GM12878 (cell line): ENCODE measurements around the gene PAOX. TPM values are rescaled to one million over a fixed set of nuclear protein-coding genes. Genes with fewer than 3 reads are reported as not detected.

ENCODE experiments used
- BCL11A ChIP-seq: IDR thresholded peaks from 2 replicates; pipeline ENCODE4 v1.6.1; 2011; ENCODE audit warnings: low read depth, low read length
- BCL3 ChIP-seq: IDR thresholded peaks from 2 replicates; pipeline ENCODE4 v1.6.1; 2011; ENCODE audit warnings: borderline replicate concordance, low read depth, mild to moderate bottlenecking, moderate library complexity, low read length; ENCODE audit not compliant: insufficient read depth, poor library complexity, severe bottlenecking
- BMI1 ChIP-seq: fragments of 450-650 bp; IDR thresholded peaks from 2 replicates; pipeline ENCODE4 v1.6.1; 2016; ENCODE audit warnings: mild to moderate bottlenecking, moderate library complexity, borderline replicate concordance
- E4F1 ChIP-seq: fragments of 450-650 bp; IDR thresholded peaks from 2 replicates; pipeline ENCODE4 v1.6.1; 2018; ENCODE audit warnings: borderline replicate concordance, mild to moderate bottlenecking; ENCODE audit not compliant: partially characterized antibody
- IRF5 ChIP-seq: fragments of 450-650 bp; IDR thresholded peaks from 2 replicates; pipeline ENCODE4 v1.6.1; 2017; ENCODE audit warnings: borderline replicate concordance
- JUND ChIP-seq: IDR thresholded peaks from 2 replicates; pipeline ENCODE4 v1.6.1; 2012; ENCODE audit warnings: low read depth, mild to moderate bottlenecking, low read length, improper control_type of control experiment, moderate library complexity
- NFXL1 ChIP-seq: fragments of 450-650 bp; IDR thresholded peaks from 2 replicates; pipeline ENCODE4 v1.6.1; 2017; ENCODE audit warnings: antibody characterized with exemption, mild to moderate bottlenecking, borderline replicate concordance
- NKRF ChIP-seq: fragments of 450-650 bp; conservative IDR thresholded peaks from 2 replicates; pipeline ENCODE4 v1.6.1; 2017; ENCODE audit warnings: mild to moderate bottlenecking, moderate library complexity
- SMAD5 ChIP-seq: IDR thresholded peaks from 2 replicates; pipeline ENCODE4 v1.6.1; 2016; ENCODE audit warnings: antibody characterized with exemption, low read depth
- STAT3 ChIP-seq: IDR thresholded peaks from 2 replicates; pipeline ENCODE4 v1.6.1; 2011; ENCODE audit warnings: low read depth, low read length, improper control_type of control experiment
- ZBTB11 ChIP-seq: fragments of 450-650 bp; formaldehyde crosslinking; IDR thresholded peaks from 2 replicates; pipeline ENCODE4 v1.5.0; 2022; ENCODE audit warnings: mild to moderate bottlenecking, missing genetic modification characterization
- ZNF274 ChIP-seq: IDR thresholded peaks from one replicate; pipeline ENCODE4 v1.8.0; 2011; ENCODE audit not compliant: insufficient read length, insufficient read depth
- polyA plus RNA-seq, 11 experiments: library from polyadenylated mRNA; depleted of rRNA in 4 of 11; unstranded in 6 of 11; stranded (reverse) in 5 of 11; fragments of >200 nt; fragmentation: Nextera tagmentation in 4 of 11; fragmentation: Illumina TruSeq in 1 of 11; extraction: Ambion mirVana in 4 of 11; extraction: Trizol in 1 of 11; gene quantifications; 1 replicate in 1 of 11; 2 replicates in 10 of 11; pipeline versions ENCODE4 v1.2.1 to v1.2.3, GENCODE V29; 2011 to 2016; ENCODE audit warnings: inconsistent platforms in 2 of 11, missing spikeins in 2 of 11, low read depth in 1 of 11
- total RNA-seq, 4 experiments: library from RNA; depleted of rRNA in 3 of 4; stranded (reverse); fragments of >200 nt in 3 of 4; fragmentation: Illumina TruSeq in 1 of 4; extraction: Trizol in 1 of 4; gene quantifications; 2 replicates each; pipeline versions ENCODE4 v1.2.1 to v1.2.3, GENCODE V29; 2013 to 2021

PAOX gene
- total and polyA plus RNA-seq, 10 of the 15 experiments (the other 5 are each of a cell fraction or from before 2014, with no cell fraction given): 1.2 to 22.2 (median 10.5) TPM

GRCh38 chr10:133388973-133389818 lies 10.1 kb downstream of the PAOX start (continued):
- TF ChIP-seq BCL3: peak; percentile 26
- no peak for TF ChIP-seq ZNF274
- TF ChIP-seq JUND: peak; percentile 38; the same call in 1 of the 2 replicates
- TF ChIP-seq ZBTB11 (CRISPR knock-in tag): no peak
- TF ChIP-seq NKRF: no peak; the same call in none of the 2 replicates
- TF ChIP-seq IRF5: no peak
- TF ChIP-seq SMAD5: peak; percentile 47; the same call in 1 of the 2 replicates
- TF ChIP-seq NFXL1: no peak
- peak; percentile 95 for TF ChIP-seq BCL11A
- no peak; the same call in 1 of the 2 replicates for TF ChIP-seq BMI1
- TF ChIP-seq STAT3: no peak
- peak; percentile 51 for TF ChIP-seq E4F1
